Astrocyte of the spinal cord (primary cell): ENCODE measurements around the gene LRRC8D.
"Not testable (repeated sequence)": the region's sequence is repeated elsewhere in the genome, so short reads cannot be mapped to it uniquely, and the experiment has no call there.

Source experiments
- DNase-seq: peaks from one replicate; pipeline ENCODE4 v3.0.0; 2011; ENCODE audit warnings: low read depth, low spot score
- H3K4me3 ChIP-seq: 2 replicates; pipeline ENCODE4 v1.5.1; 2011; ENCODE audit warnings: low read depth, mild to moderate bottlenecking, low read length, moderate library complexity
- CTCF ChIP-seq: IDR thresholded peaks from 2 replicates; pipeline ENCODE4 v1.5.1; 2012; ENCODE audit warnings: low read depth, mild to moderate bottlenecking, low read length, inconsistent platforms
- in situ Hi-C: cut with HindIII; loops from 2 replicates; pipeline ENCODE4 v1.10.0; 2017; ENCODE audit warnings: low sequenced_read_pairs

Gene LRRC8D

GRCh38 chr1:89786628-89787214 lies 34.1 kb upstream of the LRRC8D start:
- TF ChIP-seq CTCF, result no peak
- no peak overlapping the region for H3K4me3 ChIP-seq
- DNase-seq, result no peak
- in situ Hi-C loops, result no loop called here

- TF ChIP-seq CTCF, result no peak
- no peak overlapping the region for H3K4me3 ChIP-seq
- no peak for DNase-seq
- in situ Hi-C loops, result no loop called here
Observed at GRCh38 chr1:89790592-89790991, 30.2 kb upstream of the LRRC8D start.

GRCh38 chr1:89791064-89791726 lies 29.6 kb upstream of the LRRC8D start:
- DNase-seq, result no peak
- TF ChIP-seq CTCF, result no peak

GRCh38 chr1:89794406-89794805 lies 26.4 kb upstream of the LRRC8D start:
- DNase-seq, result peak; percentile 45
- no peak overlapping the region for H3K4me3 ChIP-seq
- TF ChIP-seq CTCF, result no peak
- in situ Hi-C loops, result no loop called here

More at GRCh38 chr1:89791064-89791726, 29.6 kb upstream of the LRRC8D start:
- H3K4me3 ChIP-seq, result no peak overlapping the region
- in situ Hi-C loops, result no loop called here

- in situ Hi-C loops, DNase-seq, H3K4me3 ChIP-seq: not testable (repeated sequence)
Observed at GRCh38 chr1:89795571-89795970, 25.3 kb upstream of the LRRC8D start.

- H3K4me3 ChIP-seq, DNase-seq, in situ Hi-C loops: not testable (repeated sequence)
Observed at GRCh38 chr1:89797876-89798275, 23.0 kb upstream of the LRRC8D start.

GRCh38 chr1:89799495-89799894 lies 21.3 kb upstream of the LRRC8D start:
- no peak overlapping the region for H3K4me3 ChIP-seq
- TF ChIP-seq CTCF, result no peak
- peak; percentile 20 for DNase-seq
- in situ Hi-C loops, result no loop called here
